IMR-90 (cell line): ENCODE results near the gene ANG. TPM values are rescaled to one million over a fixed set of nuclear protein-coding genes. Genes with fewer than 3 reads are reported as not detected.

ENCODE experiments used
- ATAC-seq: fragments of 200-7000 bp; cut with Tn5 transposase; 2 replicates; pipeline ENCODE4 v1.9.1; 2020; ENCODE audit warnings: low read depth, mild to moderate bottlenecking, moderate library complexity
- BruUV-seq: library from RNA; stranded (reverse); fragments of 400-500 nt; replicated peaks from 2 replicates; lab custom pipeline; 2021; lab: Mats Ljungman, UMichigan
- CTCF ChIA-PET: fragments of 300-600 bp; formaldehyde crosslinking; extraction: SDS; loops from one replicate; lab custom pipeline; 2021; ENCODE audit warnings: antibody characterized with exemption; lab: Yijun Ruan, JAX
- POLR2A ChIA-PET: fragments of 300-600 bp; sonication (Branson Sonifier 250); formaldehyde crosslinking; loops from one replicate; lab custom pipeline; 2022; ENCODE audit warnings: antibody characterized with exemption; ENCODE audit not compliant: unreplicated experiment; lab: Charles Lee
- DNase-seq: peaks from one replicate; pipeline ENCODE4 v3.0.0; 2013
- H2AFZ ChIP-seq: replicated peaks from 2 replicates; pipeline ENCODE3; 2013; ENCODE audit warnings: low read length, mild to moderate bottlenecking; ENCODE audit not compliant: poor library complexity
- H2AK5ac ChIP-seq: 2 replicates; pipeline ENCODE4 v1.6.1; 2013; ENCODE audit warnings: low read depth, low read length, inconsistent platforms
- H2AK9ac ChIP-seq: replicated peaks from 2 replicates; pipeline ENCODE3; 2013; ENCODE audit warnings: mild to moderate bottlenecking, low read depth, low read length, moderate library complexity; ENCODE audit not compliant: poor library complexity
- H2BK120ac ChIP-seq: 2 replicates; pipeline ENCODE4 v1.6.1; 2013; ENCODE audit warnings: low read depth, low read length, inconsistent platforms
- H2BK15ac ChIP-seq: 3 replicates; pipeline ENCODE4 v1.6.1; 2013; ENCODE audit warnings: low read depth, low read length, inconsistent platforms
- H2BK20ac ChIP-seq: 2 replicates; pipeline ENCODE4 v1.6.1; 2013; ENCODE audit warnings: low read depth, mild to moderate bottlenecking, inconsistent platforms, low read length, moderate library complexity
- H2BK5ac ChIP-seq: 2 replicates; pipeline ENCODE4 v1.6.1; 2013; ENCODE audit warnings: mild to moderate bottlenecking, low read depth, low read length, inconsistent platforms; ENCODE audit not compliant: poor library complexity, severe bottlenecking
- H3K14ac ChIP-seq: replicated peaks from 2 replicates; pipeline ENCODE4 v1.6.1; 2013; ENCODE audit warnings: low read depth, low read length, inconsistent platforms
- H3K18ac ChIP-seq: 2 replicates; pipeline ENCODE4 v1.6.1; 2013; ENCODE audit warnings: low read depth, low read length, control low read depth
- H3K23ac ChIP-seq: 2 replicates; pipeline ENCODE4 v1.6.1; 2013; ENCODE audit warnings: low read depth, low read length, inconsistent platforms
- H3K27ac ChIP-seq: 2 replicates; pipeline ENCODE4 v1.5.1; 2013; ENCODE audit warnings: mild to moderate bottlenecking, control low read depth, low read length; ENCODE audit not compliant: insufficient read depth
- H3K27me3 ChIP-seq: 2 replicates; pipeline ENCODE4 v1.6.1; 2013; ENCODE audit warnings: low read length; ENCODE audit not compliant: control insufficient read depth, insufficient read depth
- H3K36me3 ChIP-seq: 2 replicates; pipeline ENCODE4 v1.6.1; 2013; ENCODE audit warnings: low read length, mixed read lengths; ENCODE audit not compliant: control insufficient read depth, insufficient read depth
- H3K4ac ChIP-seq: 2 replicates; pipeline ENCODE4 v1.6.1; 2013; ENCODE audit warnings: low read depth, low read length, inconsistent platforms
- H3K4me1 ChIP-seq: 2 replicates; pipeline ENCODE4 v1.6.1; 2013; ENCODE audit warnings: low read length, mixed read lengths; ENCODE audit not compliant: control insufficient read depth, insufficient read depth
- H3K4me2 ChIP-seq: 2 replicates; pipeline ENCODE4 v1.6.1; 2013; ENCODE audit warnings: low read depth, mild to moderate bottlenecking, control low read depth, low read length, moderate library complexity
- H3K4me3 ChIP-seq: 2 replicates; pipeline ENCODE4 v1.5.1; 2013; ENCODE audit warnings: low read depth, mild to moderate bottlenecking, control low read depth, low read length, moderate library complexity; ENCODE audit not compliant: insufficient read depth
- H3K56ac ChIP-seq: 2 replicates; pipeline ENCODE4 v1.6.1; 2013; ENCODE audit warnings: low read length, inconsistent platforms; ENCODE audit not compliant: insufficient read depth; ENCODE audit errors: extremely low read depth
- H3K79me1 ChIP-seq, 2 experiments: 2 replicates each; pipeline ENCODE4 v1.6.1; 2013; ENCODE audit warnings: low read length in 2 of 2, inconsistent platforms in 1 of 2, low read depth in 1 of 2
- H3K9ac ChIP-seq: 2 replicates; pipeline ENCODE4 v1.6.1; 2013; ENCODE audit warnings: low read depth, low read length, control low read depth
- H3K9me1 ChIP-seq: 2 replicates; pipeline ENCODE4 v1.6.1; 2013; ENCODE audit warnings: low read length, inconsistent platforms; ENCODE audit not compliant: insufficient read depth
- H3K9me3 ChIP-seq: 2 replicates; pipeline ENCODE4 v1.6.1; 2013; ENCODE audit warnings: low read length; ENCODE audit not compliant: control insufficient read depth, insufficient read depth
- H4K20me1 ChIP-seq: 2 replicates; pipeline ENCODE4 v1.6.1; 2013; ENCODE audit warnings: low read length, inconsistent platforms; ENCODE audit not compliant: insufficient read depth
- H4K5ac ChIP-seq: 2 replicates; pipeline ENCODE4 v1.6.1; 2013; ENCODE audit warnings: mild to moderate bottlenecking, low read depth, low read length, control low read depth
- H4K8ac ChIP-seq, 2 experiments: 2 replicates each; pipeline ENCODE4 v1.6.1; 2013; ENCODE audit warnings: low read depth in 2 of 2, low read length in 2 of 2, control low read depth in 1 of 2, inconsistent platforms in 1 of 2
- H4K91ac ChIP-seq: 2 replicates; pipeline ENCODE4 v1.6.1; 2013; ENCODE audit warnings: low read depth, low read length, inconsistent platforms; ENCODE audit not compliant: insufficient read depth
- BHLHE40 ChIP-seq: fragments of 150-350 bp; IDR thresholded peaks from 2 replicates; pipeline ENCODE4 v1.6.1; 2016; ENCODE audit warnings: mild to moderate bottlenecking, low read depth, low read length
- CEBPB ChIP-seq: IDR thresholded peaks from 2 replicates; pipeline ENCODE4 v1.6.1; 2012; ENCODE audit warnings: low read depth, low read length, improper control_type of control experiment
- CTCF ChIP-seq: conservative IDR thresholded peaks from 2 replicates; pipeline ENCODE4 v1.5.1; 2012; ENCODE audit warnings: mild to moderate bottlenecking, low read depth, low read length, improper control_type of control experiment
- FOS ChIP-seq: fragments of 150-350 bp; IDR thresholded peaks from 2 replicates; pipeline ENCODE4 v1.6.1; 2016; ENCODE audit warnings: low read depth, low read length
- MAFK ChIP-seq: IDR thresholded peaks from 2 replicates; pipeline ENCODE4 v1.6.1; 2012; ENCODE audit warnings: low read depth, low read length, improper control_type of control experiment
- MAZ ChIP-seq: IDR thresholded peaks from 2 replicates; pipeline ENCODE4 v1.6.1; 2012; ENCODE audit warnings: low read depth, mild to moderate bottlenecking, low read length, improper control_type of control experiment, moderate library complexity, borderline replicate concordance
- MXI1 ChIP-seq: IDR thresholded peaks from 2 replicates; pipeline ENCODE4 v1.6.1; 2012; ENCODE audit warnings: low read depth, mild to moderate bottlenecking, low read length, moderate library complexity, borderline replicate concordance
- NFE2L2 ChIP-seq: fragments of 150-350 bp; IDR thresholded peaks from 2 replicates; pipeline ENCODE4 v1.6.1; 2016; ENCODE audit warnings: low read depth, mild to moderate bottlenecking, low read length
- POLR2A ChIP-seq: IDR thresholded peaks from 2 replicates; pipeline ENCODE4 v1.6.1; 2012; ENCODE audit warnings: mild to moderate bottlenecking, low read depth, low read length
- RAD21 ChIP-seq: IDR thresholded peaks from 2 replicates; pipeline ENCODE4 v1.6.1; 2012; ENCODE audit warnings: low read length, improper control_type of control experiment
- RCOR1 ChIP-seq: IDR thresholded peaks from 2 replicates; pipeline ENCODE4 v1.6.1; 2012; ENCODE audit warnings: mild to moderate bottlenecking, low read length, improper control_type of control experiment; ENCODE audit not compliant: insufficient replicate concordance
- WGBS, 2 experiments: methylation state at CpG; one replicate each; pipeline versions ENCODE4 v1.1.5 to v1.1.7; 2013; ENCODE audit warnings: missing lambda C conversion rate in 2 of 2; ENCODE audit not compliant: insufficient read length in 1 of 2; ENCODE audit errors: extremely low coverage in 2 of 2; 5-methylcytosine and 5-hydroxymethylcytosine counted together
- dilution Hi-C: fragments of 300-500 bp; cut with HindIII; formaldehyde crosslinking; loops from one replicate; pipeline ENCODE4 v1.14.3; 2018; ENCODE audit warnings: low sequenced_read_pairs; ENCODE audit not compliant: unreplicated experiment
- in situ Hi-C: fragments of 300-500 bp; cut with MboI; formaldehyde crosslinking; loops from 3 replicates; pipeline ENCODE4 v1.14.3; 2019; ENCODE audit warnings: low sequenced_read_pairs, inconsistent platforms, mixed read lengths
- intact Hi-C: fragments of 100-400 bp; cut with micrococcal nuclease; formaldehyde crosslinking; loops from 2 replicates; pipeline ENCODE4 v1.10.0; 2022
- polyA plus RNA-seq, 3 experiments: library from polyadenylated mRNA; depleted of rRNA; stranded (reverse); fragments of >200 nt; gene quantifications; 2 replicates each; pipeline ENCODE4 v1.2.3, GENCODE V29; 2012; ENCODE audit warnings: low replicate concordance in 1 of 3
- total RNA-seq: library from RNA; depleted of rRNA; stranded (reverse); fragments of >200 nt; gene quantifications from 2 replicates; pipeline ENCODE4 v1.2.3, GENCODE V29; 2012

The ANG gene
- total and polyA plus RNA-seq, 2 of the 4 experiments (the other 2 are of a cell fraction) = 3.6 to 4.7 TPM

GRCh38 chr14:20714593-20715250 lies 26.2 kb downstream of the ANG start:
- Histone ChIP-seq H2BK5ac (no peak overlapping the region), H2AK9ac (no peak overlapping the region), H4K8ac (no peak overlapping the region), H3K4ac (no peak overlapping the region), H3K9ac (no peak overlapping the region), H3K4me2 (no peak overlapping the region), H3K9me3 (no peaks in the 10 kb centered on the region), H3K27me3 (no peaks in the 10 kb centered on the region), H3K4me3 (no peak overlapping the region), H3K27ac (no peak overlapping the region), H2BK15ac (no peak overlapping the region), H3K9me1 (no peaks in the 10 kb centered on the region), H3K36me3 (no peaks in the 10 kb centered on the region), H3K14ac (no peak overlapping the region), H3K56ac (no peak overlapping the region), H3K23ac (no peak overlapping the region), H3K79me1 (no peaks in the 10 kb centered on the region), H3K4me1 (no peaks in the 10 kb centered on the region), H3K18ac (no peak overlapping the region), H4K5ac (no peak overlapping the region), H4K91ac (no peak overlapping the region), H2BK20ac (no peak overlapping the region), H2AK5ac (no peak overlapping the region), H4K20me1 (no peaks in the 10 kb centered on the region), H2BK120ac (no peak overlapping the region), H2AFZ (no peak overlapping the region)
- CTCF ChIA-PET = no interaction called here
- WGBS, 2 experiments = 0% methylated on average over 1 of the region's 4 CpGs; no CpG with 5 or more reads in 1 of the 2 experiments
- TF ChIP-seq MAZ = no peak
- no peak for TF ChIP-seq RCOR1
- TF ChIP-seq POLR2A = no peak
- no peak for TF ChIP-seq NFE2L2
- TF ChIP-seq RAD21 = no peak
- no peak for TF ChIP-seq CTCF
- TF ChIP-seq BHLHE40 = no peak
- no peak for TF ChIP-seq CEBPB
- TF ChIP-seq MXI1 = no peak
- no peak for TF ChIP-seq MAFK
- no peak for TF ChIP-seq FOS
- in situ Hi-C loops (no loop called here), dilution Hi-C loops (no loop called here), intact Hi-C loops (no loop called here)
- POLR2A ChIA-PET = no interaction called here
- no peak for ATAC-seq
- DNase-seq = peak; percentile 34
- BruUV-seq = no TSS peak
